Endodermal cell (in vitro differentiated cells): Measurements from ENCODE around the gene EHD2. TPM values are rescaled to one million over a fixed set of nuclear protein-coding genes. Genes with fewer than 3 reads are reported as not detected.
"Not testable (repeated sequence)": the region's sequence is repeated elsewhere in the genome, so short reads cannot be mapped to it uniquely, and the experiment has no call there.

Experiments
- DNase-seq: peaks from one replicate; pipeline ENCODE4 v3.0.0-alpha.2; 2017
- H3K27ac ChIP-seq: 2 replicates; pipeline ENCODE4 v1.5.1; 2013; ENCODE audit warnings: mild to moderate bottlenecking, low read depth, low read length, moderate library complexity
- H3K27me3 ChIP-seq: 2 replicates; pipeline ENCODE4 v1.6.1; 2013; ENCODE audit warnings: mild to moderate bottlenecking, low read length, moderate library complexity; ENCODE audit not compliant: insufficient read depth, control insufficient read depth, poor library complexity, severe bottlenecking
- H3K36me3 ChIP-seq: 2 replicates; pipeline ENCODE4 v1.7.0; 2013; ENCODE audit warnings: mild to moderate bottlenecking, low read length, moderate library complexity; ENCODE audit not compliant: control insufficient read depth, insufficient read depth
- H3K4me1 ChIP-seq: one replicate; pipeline ENCODE4 v1.7.0; 2013; ENCODE audit warnings: low read length; ENCODE audit not compliant: control insufficient read depth, insufficient read depth
- H3K4me3 ChIP-seq: 2 replicates; pipeline ENCODE4 v1.5.1; 2013; ENCODE audit warnings: mild to moderate bottlenecking, low read length, moderate library complexity
- H3K9ac ChIP-seq: 2 replicates; pipeline ENCODE4 v1.6.1; 2013; ENCODE audit warnings: mild to moderate bottlenecking, low read length, moderate library complexity; ENCODE audit not compliant: poor library complexity, severe bottlenecking; ENCODE audit errors: extremely low read depth
- H3K9me3 ChIP-seq: 2 replicates; pipeline ENCODE4 v1.6.1; 2013; ENCODE audit warnings: mild to moderate bottlenecking, low read length, moderate library complexity; ENCODE audit not compliant: control insufficient read depth
- H3K27ac Mint-ChIP-seq: 2 replicates; pipeline ENCODE4 v1.8.0; 2020; ENCODE audit warnings: mixed read lengths
- H3K27me3 Mint-ChIP-seq: 2 replicates; pipeline ENCODE4 v1.8.0; 2021; ENCODE audit warnings: mild to moderate bottlenecking, mixed read lengths; ENCODE audit not compliant: insufficient read depth
- H3K36me3 Mint-ChIP-seq: 2 replicates; pipeline ENCODE4 v1.8.0; 2020; ENCODE audit warnings: low read depth, mixed read lengths
- H3K4me1 Mint-ChIP-seq: 2 replicates; pipeline ENCODE4 v1.8.0; 2020; ENCODE audit warnings: mixed read lengths
- H3K4me3 Mint-ChIP-seq: 2 replicates; pipeline ENCODE4 v1.8.0; 2020; ENCODE audit warnings: mild to moderate bottlenecking, moderate library complexity, mixed read lengths
- H3K9me3 Mint-ChIP-seq: 2 replicates; pipeline ENCODE4 v1.8.0; 2020; ENCODE audit warnings: mild to moderate bottlenecking, mixed read lengths
- CTCF ChIP-seq: fragments of 200-600 bp; sonication (generic); conservative IDR thresholded peaks from 2 replicates; pipeline ENCODE4 v1.5.0; 2021; ENCODE audit warnings: antibody characterized with exemption, mild to moderate bottlenecking
- WGBS, 2 experiments: methylation state at CpG; one replicate each; pipeline versions ENCODE4 v1.1.5 to v1.1.7; 2013; ENCODE audit warnings: missing lambda C conversion rate in 2 of 2, mixed read lengths in 1 of 2; ENCODE audit not compliant: insufficient coverage in 1 of 2, insufficient read length in 1 of 2; 5-methylcytosine and 5-hydroxymethylcytosine counted together
- total RNA-seq, 2 donors: library from RNA; stranded (reverse); fragmentation: NEBNext Ultra II Directional in 1 of 2; extraction: Animal tissue kit (Norgen Biotek cat#: 25700) in 1 of 2; gene quantifications; 2 replicates in 1 of 2; 3 replicates in 1 of 2; pipeline ENCODE4 v1.2.1, GENCODE V29; 2021

The EHD2 gene
- total RNA-seq, 2 donors from 2014 or later, result 5.5 to 8.4 TPM

- no peak for DNase-seq
- Histone ChIP-seq H3K27ac (no peak overlapping the region), H3K27me3 (no peaks in the 10 kb centered on the region), H3K36me3 (no peaks in the 10 kb centered on the region), H3K9me3 (peaks cover 10% of the 10 kb centered on the region), H3K4me1 (no peaks in the 10 kb centered on the region), H3K9ac (no peak overlapping the region), H3K4me3 (no peak overlapping the region)
- H3K27me3 Mint-ChIP-seq, result peaks cover 29% of the 10 kb centered on the region
- peaks cover 5% of the 10 kb centered on the region for H3K36me3 Mint-ChIP-seq
- H3K9me3 Mint-ChIP-seq, result peaks cover 22% of the 10 kb centered on the region
- no peak overlapping the region for H3K4me3 Mint-ChIP-seq
- H3K4me1 Mint-ChIP-seq, result peaks cover 7% of the 10 kb centered on the region
- TF ChIP-seq CTCF, result no peak
- WGBS, 2 experiments, result 93% methylated on average over 24 to 32 of the region's 32 CpGs
- no peak overlapping the region for H3K27ac Mint-ChIP-seq
Observed at GRCh38 chr19:47716270-47716937, 3.2 kb downstream of the EHD2 start.

- peak overlapping the region; percentile 66 for H3K27ac ChIP-seq
- H3K36me3 Mint-ChIP-seq, DNase-seq, H3K4me1 Mint-ChIP-seq, H3K9me3 ChIP-seq, H3K27ac Mint-ChIP-seq, H3K4me1 ChIP-seq, H3K4me3 Mint-ChIP-seq, H3K9ac ChIP-seq, H3K36me3 ChIP-seq, H3K27me3 ChIP-seq, H3K4me3 ChIP-seq: not testable (repeated sequence)
- Mint-ChIP-seq H3K27me3 (peaks cover 20% of the 10 kb centered on the region), H3K9me3 (peaks cover 22% of the 10 kb centered on the region)
- 89 to 100% methylated on average over 2 to 11 of the region's 11 CpGs for WGBS, 2 experiments
Observed at GRCh38 chr19:47718415-47719046, 5.3 kb downstream of the EHD2 start.

- peaks cover 3% of the 10 kb centered on the region for H3K4me1 Mint-ChIP-seq
- peaks cover 15% of the 10 kb centered on the region for H3K9me3 Mint-ChIP-seq
- Histone ChIP-seq H3K9ac (no peak overlapping the region), H3K4me1 (no peaks in the 10 kb centered on the region), H3K36me3 (no peaks in the 10 kb centered on the region), H3K9me3 (peaks cover 6% of the 10 kb centered on the region), H3K27me3 (no peaks in the 10 kb centered on the region), H3K27ac (peak overlapping the region; percentile 66), H3K4me3 (no peak overlapping the region)
- H3K4me3 Mint-ChIP-seq, result no peak overlapping the region
- H3K27ac Mint-ChIP-seq, result no peak overlapping the region
- peaks cover 12% of the 10 kb centered on the region for H3K27me3 Mint-ChIP-seq
- DNase-seq, result peak; percentile 64
- H3K36me3 Mint-ChIP-seq, result peaks cover 5% of the 10 kb centered on the region
- 82 to 91% methylated on average over 6 to 23 of the region's 26 CpGs for WGBS, 2 experiments
- TF ChIP-seq CTCF, result no peak
Observed at GRCh38 chr19:47719047-47719859, 6.0 kb downstream of the EHD2 start.
